Body of pancreas (tissue), 4 donors: ENCODE results near the gene RTBDN. TPM values are rescaled to one million over a fixed set of nuclear protein-coding genes. Genes with fewer than 3 reads are reported as not detected.
"Not testable (repeated sequence)": the region's sequence is repeated elsewhere in the genome, so short reads cannot be mapped to it uniquely, and the experiment has no call there.

Experiments used
- ATAC-seq: fragments of 150-250 bp; one replicate; pipeline ENCODE4 v1.9.1; 2016
- DNase-seq, 4 donors: peaks; one replicate each; pipeline ENCODE4 v3.0.0-alpha.2; 2019
- H3K27ac ChIP-seq, 4 donors: fragments of 200-600 bp; sonication (generic); 1 replicate in 3 of 4; 2 replicates in 1 of 4; pipeline versions ENCODE4 v1.5.1 to v1.6.1; 2016 to 2019; ENCODE audit warnings: mild to moderate bottlenecking in 1 of 4, mixed read lengths in 1 of 4, moderate library complexity in 1 of 4
- H3K27me3 ChIP-seq, 2 donors: fragments of 200-600 bp; sonication (generic); one replicate each; pipeline ENCODE4 v1.6.0; 2016; ENCODE audit warnings: mild to moderate bottlenecking in 1 of 2
- H3K36me3 ChIP-seq, 2 donors: fragments of 200-600 bp; sonication (generic); replicated peaks in 1 of 2; 2 replicates each; pipeline ENCODE4 v1.5.1; 2016; ENCODE audit warnings: low read depth in 2 of 2; ENCODE audit not compliant: insufficient read depth in 1 of 2
- H3K4me1 ChIP-seq: fragments of 200-600 bp; sonication (generic); one replicate; pipeline ENCODE4 v1.6.0; 2016
- H3K4me3 ChIP-seq, 2 donors: fragments of 200-600 bp; sonication (generic); 1 replicate in 1 of 2; 2 replicates in 1 of 2; pipeline ENCODE4 v1.5.1; 2016 to 2019
- H3K9me3 ChIP-seq, 3 donors: fragments of 200-600 bp; sonication (generic); 1 replicate in 2 of 3; 2 replicates in 1 of 3; pipeline ENCODE4 v1.5.1; 2016
- CTCF ChIP-seq, 7 experiments: fragments of 450-650 bp in 4 of 7; fragments of 200-600 bp in 3 of 7; sonication (generic) in 3 of 7; IDR thresholded peaks; one replicate each; pipeline ENCODE4 v1.5.1; 2016 to 2019; ENCODE audit warnings: antibody characterized with exemption in 7 of 7
- POLR2A ChIP-seq, 3 donors: fragments of 450-650 bp; IDR thresholded peaks; one replicate each; pipeline ENCODE4 v1.6.1; 2016; ENCODE audit warnings: antibody characterized with exemption in 3 of 3, mild to moderate bottlenecking in 2 of 3
- WGBS, 2 donors: methylation state at CpG; one replicate each; pipeline ENCODE4 v1.1.5; 2017; 5-methylcytosine and 5-hydroxymethylcytosine counted together
- intact Hi-C: fragments of 100-400 bp; cut with DNase I; formaldehyde crosslinking; loops from one replicate; pipeline ENCODE4 v1.15.1; 2023
- total RNA-seq, 2 donors: library from RNA; depleted of rRNA; stranded (reverse); fragments of >200 nt; gene quantifications; one replicate each; pipeline ENCODE4 v1.1.0, GENCODE V29; 2016

RTBDN gene
- total RNA-seq, 2 donors from 2014 or later: 0.52 TPM; not detected in 1

GRCh38 chr19:12800466-12800770 is 34.0 kb downstream of the RTBDN start:
- H3K9me3 ChIP-seq: no peaks in the 10 kb centered on the region
- H3K27me3 ChIP-seq: no peaks in the 10 kb centered on the region
- intact Hi-C loops: loop anchor here (5.0 kb wide), 1 partner anchor 38 kb away; no protein-coding TSS in a partner anchor
- no peak overlapping the region for H3K4me3 ChIP-seq
- peaks cover 33% of the 10 kb centered on the region for H3K4me1 ChIP-seq
- DNase-seq: no peak
- no peaks in the 10 kb centered on the region for H3K36me3 ChIP-seq
- no peak for ATAC-seq
- no peak for TF ChIP-seq CTCF (IDR thresholded peaks at IDR 0.05)
- TF ChIP-seq POLR2A (IDR thresholded peaks at IDR 0.05): no peak
- WGBS, 2 donors: 67% methylated on average over 1 of the region's 1 CpG; no CpG with 5 or more reads in 1 of the 2 donors
- H3K27ac ChIP-seq: peak overlapping the region in 2 of 4 donors; percentile 74 to 80

- no peaks in the 10 kb centered on the region for H3K36me3 ChIP-seq
- no peak overlapping the region for H3K4me3 ChIP-seq
- 62 to 67% methylated on average over 11 to 18 of the region's 18 CpGs for WGBS, 2 donors
- TF ChIP-seq POLR2A (IDR thresholded peaks at IDR 0.05): no peak
- TF ChIP-seq CTCF (IDR thresholded peaks at IDR 0.05): no peak
- H3K27ac ChIP-seq: no peak overlapping the region
- peaks cover 34% of the 10 kb centered on the region for H3K4me1 ChIP-seq
- intact Hi-C loops: loop anchor here (5.0 kb wide), 1 partner anchor 38 kb away; no protein-coding TSS in a partner anchor
- H3K9me3 ChIP-seq: no peaks in the 10 kb centered on the region
- ATAC-seq (no peak), DNase-seq (no peak)
- no peaks in the 10 kb centered on the region for H3K27me3 ChIP-seq
Measured at GRCh38 chr19:12799742-12800465, 34.5 kb downstream of the RTBDN start.

GRCh38 chr19:12797607-12798006 is 36.8 kb downstream of the RTBDN start:
- H3K4me1 ChIP-seq: peaks cover 44% of the 10 kb centered on the region
- H3K27ac ChIP-seq, ATAC-seq, H3K9me3 ChIP-seq, DNase-seq, H3K27me3 ChIP-seq, intact Hi-C loops, H3K36me3 ChIP-seq, H3K4me3 ChIP-seq: not testable (repeated sequence)
- 93 to 95% methylated on average over 7 of the region's 7 CpGs for WGBS, 2 donors

GRCh38 chr19:12797141-12797587 is 37.2 kb downstream of the RTBDN start:
- H3K9me3 ChIP-seq: no peaks in the 10 kb centered on the region
- H3K36me3 ChIP-seq: no peaks in the 10 kb centered on the region
- H3K27me3 ChIP-seq: no peaks in the 10 kb centered on the region
- no peak for TF ChIP-seq POLR2A (IDR thresholded peaks at IDR 0.05)
- no peak for TF ChIP-seq CTCF (IDR thresholded peaks at IDR 0.05)
- intact Hi-C loops: no loop called here
- no peak overlapping the region for H3K27ac ChIP-seq
- peaks cover 39% of the 10 kb centered on the region for H3K4me1 ChIP-seq
- no peak for ATAC-seq
- no peak for DNase-seq
- WGBS, 2 donors: 88 to 93% methylated on average over 6 of the region's 6 CpGs
- no peak overlapping the region for H3K4me3 ChIP-seq

GRCh38 chr19:12796146-12797071 is 38.0 kb downstream of the RTBDN start:
- peak; percentile 79 to 86 (median 81) for DNase-seq
- TF ChIP-seq POLR2A (IDR thresholded peaks at IDR 0.05) (peak; percentile 24 to 43 (median 34)), CTCF (IDR thresholded peaks at IDR 0.05) (peak; percentile 79 to 99 (median 98))
- intact Hi-C loops: no loop called here
- peak; percentile 19 for ATAC-seq
- Histone ChIP-seq H3K4me1 (peaks cover 37% of the 10 kb centered on the region), H3K27me3 (no peaks in the 10 kb centered on the region), H3K4me3 (no peak overlapping the region), H3K27ac (peak overlapping the region in 2 of 4 donors; percentile 22 to 94), H3K9me3 (no peaks in the 10 kb centered on the region), H3K36me3 (no peaks in the 10 kb centered on the region)
- 11% methylated on average over 11 to 18 of the region's 18 CpGs for WGBS, 2 donors
